Measurements from ENCODE around the gene GPC1.

The GPC1 gene

DNA sequence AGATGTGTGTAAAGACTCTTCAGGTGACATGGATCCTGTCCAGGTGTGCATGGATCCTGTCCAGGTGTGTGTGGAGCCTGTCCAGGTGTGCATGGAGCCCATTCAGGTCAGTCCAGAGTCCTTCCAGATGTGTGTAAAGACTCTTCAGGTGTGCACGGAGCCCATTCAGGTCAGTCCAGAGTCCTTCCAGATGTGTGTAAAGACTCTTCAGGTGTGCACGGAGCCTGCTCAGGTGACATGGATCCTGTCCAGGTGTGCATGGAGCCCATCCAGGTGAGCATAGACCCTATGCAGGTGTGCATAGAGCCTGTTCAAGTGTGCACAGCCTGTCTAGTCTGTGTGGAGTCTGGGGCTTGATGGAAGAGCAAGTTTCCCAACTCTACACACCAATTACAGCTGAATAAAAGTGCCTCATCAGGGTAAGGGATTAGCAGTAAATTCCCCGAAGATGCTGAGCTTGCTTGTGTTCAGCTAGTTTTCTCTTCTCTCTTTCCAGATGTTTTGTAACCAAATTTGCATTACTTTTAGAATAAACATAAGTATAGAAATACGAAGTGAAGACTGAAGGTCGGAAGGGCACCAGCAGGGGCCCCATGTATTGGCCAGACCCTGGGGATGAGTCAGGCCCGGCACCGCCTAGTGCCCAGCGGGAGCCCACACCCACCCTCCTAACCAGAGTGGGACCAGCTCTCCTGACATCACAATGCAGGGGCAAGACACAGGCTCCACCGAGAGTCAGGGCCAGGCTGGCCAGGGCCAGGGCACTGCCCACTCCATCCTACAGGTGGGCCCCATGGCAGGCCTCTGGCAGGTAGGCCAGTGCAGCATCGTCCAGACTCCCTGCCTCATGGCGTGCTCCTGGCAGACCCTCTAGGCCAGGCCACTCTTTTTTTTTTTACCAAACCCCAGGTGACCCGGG is 38.6 kb upstream of the GPC1 start:
- DNase-seq (ENCODE audit: low spot score) = peak; percentile 9

DNA sequence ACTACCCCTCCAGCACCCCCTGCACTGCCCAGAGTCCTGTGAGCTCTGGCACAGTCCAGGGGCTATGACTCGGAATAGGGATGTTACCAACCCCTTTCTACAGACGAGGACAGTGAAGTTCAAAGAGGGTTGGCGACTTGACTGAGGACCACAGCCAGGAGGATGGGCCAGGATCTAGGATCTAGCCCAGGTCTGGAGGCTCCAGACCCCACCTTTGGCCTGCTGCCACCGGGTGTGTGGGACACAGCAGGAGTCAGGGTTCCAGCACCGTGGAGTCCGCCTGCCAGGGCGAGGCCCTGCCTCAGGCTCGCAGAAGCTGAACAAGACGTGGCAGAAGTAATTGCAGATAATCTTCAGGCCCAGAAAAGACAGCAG is 37.9 kb upstream of the GPC1 start:
- DNase-seq (ENCODE audit: low spot score) = peak; percentile 13

DNA sequence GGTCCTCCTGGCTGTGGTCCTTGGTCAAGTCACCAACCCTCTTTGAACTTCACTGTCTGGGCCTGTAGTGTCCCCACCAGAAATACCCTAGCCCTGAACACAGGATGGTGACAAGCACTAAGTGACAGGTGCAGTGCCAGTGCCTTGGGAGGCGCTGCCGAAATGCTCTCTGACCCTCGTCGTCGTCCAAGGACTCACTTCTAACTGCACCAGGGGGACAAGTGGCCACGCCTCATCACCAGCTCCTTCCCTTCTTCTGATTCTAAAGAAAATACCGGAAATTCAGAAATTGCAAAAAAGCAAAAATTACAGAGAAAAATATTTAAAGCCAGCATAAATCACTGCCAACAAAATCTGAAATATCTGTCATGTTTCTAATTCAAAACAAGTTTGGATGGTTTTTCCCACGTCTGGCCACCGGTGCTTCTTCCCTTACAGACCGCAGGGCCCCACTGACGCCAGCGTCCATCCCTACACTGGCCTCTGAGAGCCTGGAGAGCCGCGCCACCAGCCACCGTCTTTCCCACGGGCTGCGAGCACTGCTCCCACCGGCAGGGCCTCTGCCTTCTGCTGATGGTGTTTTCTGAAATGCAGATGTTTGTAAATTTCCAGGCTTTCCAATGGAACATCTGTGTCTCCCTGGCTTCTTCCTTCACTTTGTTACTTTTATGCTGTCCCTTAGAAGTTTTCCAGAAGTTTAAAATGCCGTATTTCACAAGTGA is 37.4 kb upstream of the GPC1 start:
- DNase-seq (ENCODE audit: low spot score) = peak; percentile 16

DNA sequence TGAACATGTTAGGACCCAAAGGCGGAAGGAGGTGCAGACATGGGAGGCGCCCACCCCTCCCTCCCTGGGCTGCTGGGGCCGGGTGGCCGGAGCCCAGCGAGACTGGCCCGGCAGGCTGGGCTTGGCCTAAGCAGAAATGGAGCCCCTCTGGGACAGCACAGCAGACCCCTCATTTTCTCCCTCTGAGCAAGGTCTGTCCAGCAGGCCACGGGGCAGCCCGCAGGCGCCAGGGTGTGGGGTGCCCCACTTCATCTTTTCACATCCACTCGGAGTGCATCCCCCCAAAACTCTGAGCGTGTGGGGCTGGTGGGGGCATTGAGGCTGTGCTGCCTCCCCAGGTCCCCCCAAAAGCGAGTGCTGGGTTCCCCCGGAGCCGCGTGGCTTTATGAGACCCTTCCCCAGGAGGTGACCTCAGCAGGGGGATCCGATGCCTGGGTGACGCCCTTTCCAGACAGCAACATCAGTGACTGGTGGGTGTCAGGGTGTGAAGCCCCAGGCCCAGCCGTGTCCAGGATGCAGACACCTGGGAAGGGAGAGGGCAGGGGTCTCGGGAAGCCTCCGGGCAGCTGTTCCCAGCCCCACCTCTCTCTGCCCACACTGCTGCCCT is 36.7 kb upstream of the GPC1 start:
- peak; percentile 17 for DNase-seq (ENCODE audit: low spot score)

DNA sequence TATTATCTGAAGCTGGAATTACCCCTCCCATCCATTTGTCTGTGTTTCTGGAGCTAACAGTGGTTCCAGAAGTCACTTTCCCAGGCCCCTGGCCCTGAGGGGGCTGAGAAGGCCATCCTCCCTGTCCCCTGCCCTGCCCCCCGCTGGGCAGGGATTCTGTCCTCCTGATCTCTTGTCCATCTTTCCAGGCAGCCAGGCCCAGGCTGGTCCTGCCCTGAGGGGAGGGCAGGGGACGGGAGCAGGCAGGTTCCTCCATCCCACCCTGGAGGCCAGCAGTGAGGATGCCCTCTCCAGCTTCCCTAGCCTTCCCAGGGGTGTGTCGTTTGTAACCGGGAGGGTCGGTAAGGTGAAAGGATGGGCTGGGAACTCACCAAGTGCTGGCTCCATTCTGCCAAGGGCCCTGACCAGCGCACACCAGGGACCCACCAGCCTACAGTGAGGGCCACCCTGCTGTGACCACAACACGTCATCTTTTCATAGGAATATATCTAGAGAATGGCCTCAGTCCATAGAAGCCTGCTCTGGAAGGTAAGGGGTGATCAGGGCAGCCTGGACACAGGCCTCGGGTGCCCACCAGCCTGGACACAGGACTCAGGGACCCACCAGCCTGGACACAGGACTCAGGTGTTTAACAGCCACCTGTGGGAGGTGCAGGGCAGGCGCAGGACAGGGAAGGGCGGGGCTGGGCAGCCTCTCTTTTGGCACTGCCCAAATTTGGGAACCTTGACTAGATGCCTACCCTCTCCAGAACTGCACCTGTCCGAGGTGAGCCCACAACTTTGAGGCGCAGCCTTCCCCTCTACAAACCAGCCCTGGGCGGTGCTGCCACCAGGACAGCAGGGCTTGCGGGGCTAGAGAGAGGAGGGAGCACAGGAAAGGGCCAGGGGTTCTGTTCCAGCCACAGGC is 35.8 kb upstream of the GPC1 start:
- peak; percentile 14 for DNase-seq (ENCODE audit: low spot score)

DNA sequence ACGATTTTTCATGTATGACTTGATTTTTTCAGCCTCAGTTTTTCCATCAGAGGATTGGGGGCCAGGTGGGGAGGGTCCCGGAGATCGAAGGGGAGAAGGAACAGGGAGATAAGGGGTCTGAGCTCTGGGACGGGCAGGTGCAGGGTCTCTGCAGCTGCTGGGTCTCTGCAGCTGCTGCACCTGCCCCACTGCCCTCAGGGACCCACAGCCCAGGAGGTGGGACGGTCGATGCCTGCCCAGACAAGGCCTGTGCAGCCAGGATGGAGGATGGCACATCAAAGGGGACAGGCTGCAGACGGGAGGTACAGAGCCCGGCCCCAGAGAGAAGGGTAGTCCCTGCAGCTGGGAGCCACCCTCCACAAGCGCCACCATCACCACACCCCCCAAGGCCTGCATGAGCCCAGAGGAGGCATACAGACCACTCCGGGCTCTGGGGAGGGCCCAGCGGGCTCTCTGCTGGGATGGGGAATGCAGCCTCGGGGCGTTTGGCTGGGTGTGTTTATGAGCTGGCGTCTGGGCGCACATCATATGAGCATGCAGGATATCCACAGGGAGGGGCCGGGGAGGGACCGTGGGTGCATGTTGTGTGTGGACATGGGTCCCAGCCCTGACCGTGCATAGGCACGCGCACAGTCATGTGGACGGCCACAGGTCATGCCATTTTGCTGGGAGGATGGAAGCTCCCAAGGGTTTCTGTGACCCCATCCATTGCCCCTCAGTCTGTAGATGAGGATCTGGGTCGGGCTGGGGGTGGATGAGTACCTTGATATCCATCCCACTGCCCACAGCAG is 34.9 kb upstream of the GPC1 start:
- DNase-seq (ENCODE audit: low spot score) = peak; percentile 14

DNA sequence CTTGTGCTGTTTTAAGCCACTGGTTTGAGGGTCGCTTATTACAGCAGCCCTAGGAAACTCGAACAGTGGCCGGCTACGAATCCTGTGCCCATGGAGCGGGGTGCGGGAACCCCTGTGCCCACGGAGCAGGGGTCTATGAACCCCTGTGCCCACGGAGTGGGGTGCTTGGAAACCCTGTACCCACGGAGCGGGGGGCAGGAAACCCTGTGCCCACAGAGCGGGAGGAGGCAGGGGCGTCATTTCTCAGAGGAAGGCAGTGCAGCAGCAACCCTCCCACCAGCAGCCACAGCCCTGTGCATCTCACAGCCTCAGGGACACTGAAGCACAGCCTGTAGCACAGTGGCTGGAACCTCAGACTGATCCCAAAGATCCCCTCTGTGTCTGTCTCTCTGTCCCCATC is 34.2 kb upstream of the GPC1 start:
- DNase-seq (ENCODE audit: low spot score) = peak; percentile 15

DNA sequence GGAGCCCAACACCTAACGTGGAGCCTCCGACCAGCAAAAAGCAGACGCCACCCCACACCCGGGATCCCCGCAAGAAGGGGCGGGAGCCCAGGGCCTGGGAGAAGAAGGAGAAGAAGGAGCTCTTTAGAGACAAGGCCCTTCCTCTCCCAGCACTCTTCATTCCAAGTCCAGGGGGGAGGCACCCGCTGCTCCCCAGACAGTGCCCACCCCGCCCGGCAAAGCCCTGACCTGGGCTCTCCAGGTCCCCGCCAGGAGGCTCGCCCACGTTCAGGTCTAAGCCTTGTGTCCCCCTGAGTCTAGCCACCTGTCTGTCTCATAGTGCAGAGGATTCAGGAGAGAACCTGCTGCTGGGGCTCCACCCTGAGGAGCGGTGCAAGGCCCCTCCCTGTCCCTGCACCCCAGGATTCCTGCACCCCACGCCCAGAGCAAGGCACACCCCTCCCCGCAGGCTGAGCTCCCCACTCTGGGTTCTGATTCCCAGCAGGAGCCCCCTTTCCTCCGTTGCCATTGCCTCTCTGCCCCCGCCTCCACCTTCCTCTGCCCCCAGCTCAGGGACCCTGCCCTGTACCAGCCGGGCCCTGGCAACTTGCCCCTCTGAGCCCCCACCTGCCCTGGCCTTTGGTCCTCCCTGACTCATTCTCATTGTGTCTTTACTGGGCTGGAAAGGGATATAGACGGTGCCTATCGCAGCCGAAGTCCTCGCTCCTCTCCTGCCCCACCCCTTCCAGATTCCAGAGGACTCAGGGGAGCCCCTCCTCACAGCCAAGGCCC is 33.5 kb upstream of the GPC1 start:
- DNase-seq (ENCODE audit: low spot score) = peak; percentile 8

DNA sequence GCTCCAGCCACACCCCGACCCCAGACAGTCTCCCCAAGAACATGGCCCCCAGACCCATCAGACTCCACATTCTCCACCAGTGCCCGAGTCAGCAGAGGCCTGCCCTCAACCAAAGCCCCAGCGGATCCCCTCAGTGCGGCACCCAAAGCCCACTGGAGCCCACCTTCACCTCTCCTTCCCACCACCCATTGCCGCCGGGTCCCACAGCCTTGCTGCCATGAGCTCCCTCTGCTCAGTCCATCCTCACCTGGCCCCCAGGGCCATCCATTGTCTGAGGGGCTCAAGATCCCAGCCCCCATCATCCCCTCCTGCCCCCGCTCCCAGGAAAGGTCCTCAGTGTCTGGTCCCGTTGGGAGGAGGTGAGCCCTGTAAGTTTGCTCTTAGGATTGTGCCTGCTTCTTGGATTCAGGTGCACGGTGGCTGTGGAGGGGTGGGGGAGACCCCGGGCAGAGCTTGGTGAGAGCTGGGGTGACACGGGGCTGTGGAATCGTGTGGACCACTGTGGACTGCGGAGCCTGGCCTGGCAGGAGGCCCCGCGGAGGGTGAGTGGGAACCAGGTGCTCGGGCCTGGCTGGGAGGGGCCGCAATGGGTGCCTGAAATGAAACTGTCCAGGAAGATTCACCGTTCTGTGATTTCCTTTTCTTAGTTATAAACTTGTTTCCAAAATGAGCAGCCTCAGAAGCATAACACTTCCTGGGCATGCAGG is 32.7 kb upstream of the GPC1 start:
- DNase-seq (ENCODE audit: low spot score) = peak; percentile 11

DNA sequence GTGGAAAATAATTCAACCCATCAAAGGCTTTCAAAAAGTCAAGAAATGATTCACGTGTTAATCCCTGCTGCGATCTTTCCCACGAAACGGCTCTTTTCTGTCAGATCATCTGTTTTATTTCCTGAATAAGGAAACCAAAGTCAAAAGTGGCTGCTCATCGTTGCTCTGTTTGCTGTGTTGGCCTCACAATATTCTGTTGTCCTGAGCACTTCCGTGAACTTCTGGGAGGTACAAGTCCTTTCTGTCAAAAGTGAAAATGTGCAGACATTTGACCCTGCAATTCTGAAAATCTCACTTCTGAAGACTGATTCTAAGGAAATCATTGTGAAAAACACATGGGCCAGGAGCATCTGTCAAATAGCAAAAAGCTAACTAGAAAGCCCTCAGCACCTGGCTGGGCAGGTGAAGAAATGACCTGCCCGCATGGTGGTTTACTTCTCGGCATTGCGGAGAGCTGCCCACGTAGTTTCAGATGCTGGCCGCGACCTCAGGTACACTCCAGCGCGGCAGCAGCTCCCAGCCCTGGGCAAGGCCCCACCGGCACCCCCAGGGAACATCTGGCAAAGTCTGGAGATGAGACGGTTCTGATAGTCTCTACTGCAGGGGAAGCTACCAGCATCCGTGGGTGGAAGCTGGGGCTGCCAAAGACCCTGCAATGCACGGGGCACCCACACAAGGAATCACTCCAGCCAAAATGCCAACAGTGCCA is 31.9 kb upstream of the GPC1 start:
- peak; percentile 9 for DNase-seq (ENCODE audit: low spot score)

DNA sequence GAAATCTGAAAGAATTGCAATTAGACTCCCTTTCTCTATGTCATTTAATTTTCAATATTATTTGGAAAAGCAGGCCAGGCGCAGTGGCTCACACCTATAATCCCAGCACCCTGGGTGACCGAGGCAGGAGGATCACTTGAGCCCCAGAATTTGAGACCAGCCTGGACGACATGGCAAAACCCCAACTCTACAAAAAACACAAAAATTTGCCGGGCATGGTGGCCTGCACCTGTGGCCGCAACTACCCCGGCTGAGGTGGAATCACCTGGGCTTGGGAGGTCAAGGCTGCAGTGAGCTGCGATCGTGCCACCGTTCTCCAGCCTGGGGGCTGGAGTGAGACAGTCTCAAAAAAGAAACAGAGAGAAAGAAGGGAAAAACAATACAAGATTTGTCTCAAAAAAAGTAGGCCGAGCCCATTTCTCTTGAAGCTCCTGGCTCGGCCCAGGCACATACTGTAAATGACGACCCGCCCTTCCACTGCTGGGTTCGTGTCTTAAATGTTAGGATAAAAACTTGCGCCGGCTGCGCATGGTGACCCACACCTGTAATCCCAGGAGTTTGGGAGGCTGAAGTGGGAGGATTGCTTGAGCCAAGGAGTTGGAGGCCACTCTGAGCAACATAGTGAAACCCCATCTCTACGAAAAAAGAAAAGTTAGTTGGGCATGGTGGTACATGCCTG is 31.1 kb upstream of the GPC1 start:
- DNase-seq (ENCODE audit: low spot score) = no peak

DNA sequence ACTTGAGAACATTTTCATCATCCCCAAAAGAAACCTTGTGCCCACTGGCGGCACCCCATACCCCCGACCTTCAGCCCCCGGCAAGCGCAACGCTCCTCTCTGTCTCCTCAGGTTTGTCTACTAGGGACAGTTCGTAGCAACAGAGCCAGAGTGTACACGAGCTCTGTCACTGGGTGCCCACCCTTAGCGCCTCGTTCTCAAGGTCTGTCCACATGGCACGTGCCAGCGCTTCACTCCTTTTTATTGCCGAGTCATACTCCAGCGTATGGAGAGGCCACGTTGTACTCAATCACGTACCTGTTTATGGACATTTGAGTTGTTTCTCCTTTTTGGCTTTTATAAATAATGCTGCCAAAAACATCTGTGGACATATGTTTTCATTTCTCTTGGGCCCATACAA is 30.3 kb upstream of the GPC1 start:
- peak; percentile 6 for DNase-seq (ENCODE audit: low spot score)

DNA sequence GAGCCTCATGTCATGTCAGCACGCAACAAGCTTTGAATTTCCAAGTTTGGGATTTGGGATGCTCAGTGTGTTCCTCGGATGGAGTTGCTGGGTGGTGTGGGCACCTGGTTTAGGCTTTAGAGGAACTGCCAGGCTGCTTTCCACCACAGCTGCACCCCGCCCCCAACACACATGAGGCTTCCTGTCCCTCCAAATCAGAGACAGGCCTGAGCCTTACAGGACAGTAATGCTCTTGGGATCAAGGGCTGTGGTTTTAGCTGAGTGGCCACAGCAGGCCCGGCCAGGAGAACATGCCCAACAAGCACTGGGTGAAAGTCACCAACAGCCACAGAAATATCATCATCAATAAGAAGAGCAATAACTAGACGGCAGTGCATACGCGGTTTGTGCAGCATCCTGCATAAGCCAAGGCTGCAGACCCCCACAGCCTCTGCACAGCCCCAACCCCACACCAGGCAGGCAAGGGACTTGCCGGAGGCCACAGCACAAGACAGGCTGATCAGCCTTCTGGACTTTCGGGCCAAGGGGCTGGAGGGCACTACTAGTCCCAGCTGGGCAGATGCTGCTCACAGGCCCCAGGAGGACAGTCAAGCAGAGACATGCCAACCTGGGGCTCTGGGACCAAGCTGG is 29.7 kb upstream of the GPC1 start:
- DNase-seq (ENCODE audit: low spot score) = no peak

DNA sequence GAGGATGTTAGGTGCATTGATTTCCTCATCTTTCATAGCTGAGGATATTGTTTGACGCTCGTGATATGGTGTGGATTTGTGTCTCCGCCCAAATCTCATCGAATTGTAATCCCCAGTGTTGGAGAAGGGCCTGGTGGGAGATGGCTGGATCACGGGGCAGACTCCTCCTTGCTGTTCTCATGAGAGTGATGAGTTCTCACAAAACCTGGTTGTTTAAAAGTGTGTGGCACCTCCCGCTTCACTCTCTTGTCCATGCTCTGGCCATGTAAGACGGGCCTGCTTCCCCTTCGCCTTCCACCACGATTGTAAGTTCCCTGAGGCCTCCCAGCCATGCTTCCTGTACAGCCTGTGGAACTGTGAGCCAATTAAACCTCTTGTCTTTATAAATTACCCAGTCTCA is 28.4 kb upstream of the GPC1 start:
- no peak for DNase-seq (ENCODE audit: low spot score)

DNA sequence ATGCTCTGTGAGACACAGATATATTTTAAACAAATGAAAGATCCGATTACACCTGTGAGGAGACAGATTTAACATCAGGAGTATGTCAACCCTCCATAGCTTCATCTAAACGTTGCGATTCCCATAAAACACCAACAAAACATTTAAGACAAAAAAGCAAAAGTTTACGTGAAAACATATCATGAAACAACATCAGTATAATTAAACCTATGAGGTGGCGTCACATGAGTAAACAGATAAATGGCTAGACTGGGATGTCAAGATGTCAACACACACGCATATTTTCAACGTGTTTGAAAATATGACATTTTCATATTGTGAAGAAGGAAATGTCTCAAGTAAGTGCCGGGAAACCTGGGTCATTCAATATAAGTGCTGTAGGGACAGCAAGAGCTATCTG is 25.5 kb upstream of the GPC1 start:
- no peak for DNase-seq (ENCODE audit: low spot score)

DNA sequence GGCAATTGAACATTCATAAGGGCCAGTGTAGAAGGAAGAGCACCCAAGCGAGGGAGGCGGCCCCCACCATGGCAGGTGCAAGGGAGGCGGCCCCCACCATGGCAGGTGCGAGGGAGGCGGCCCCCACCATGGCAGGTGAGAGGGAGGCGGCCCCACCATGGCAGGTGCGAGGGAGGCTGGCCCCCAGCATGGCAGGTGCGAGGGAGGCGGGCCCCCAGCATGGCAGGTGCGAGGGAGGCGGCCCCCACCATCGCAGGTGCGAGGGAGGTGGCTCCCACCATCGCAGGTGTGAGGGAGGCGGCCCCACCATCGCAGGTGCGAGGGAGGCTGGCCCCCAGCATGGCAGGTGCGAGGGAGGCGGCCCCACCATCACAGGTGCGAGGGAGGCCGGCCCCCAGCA is 24.7 kb upstream of the GPC1 start:
- DNase-seq (ENCODE audit: low spot score) = no peak

DNA sequence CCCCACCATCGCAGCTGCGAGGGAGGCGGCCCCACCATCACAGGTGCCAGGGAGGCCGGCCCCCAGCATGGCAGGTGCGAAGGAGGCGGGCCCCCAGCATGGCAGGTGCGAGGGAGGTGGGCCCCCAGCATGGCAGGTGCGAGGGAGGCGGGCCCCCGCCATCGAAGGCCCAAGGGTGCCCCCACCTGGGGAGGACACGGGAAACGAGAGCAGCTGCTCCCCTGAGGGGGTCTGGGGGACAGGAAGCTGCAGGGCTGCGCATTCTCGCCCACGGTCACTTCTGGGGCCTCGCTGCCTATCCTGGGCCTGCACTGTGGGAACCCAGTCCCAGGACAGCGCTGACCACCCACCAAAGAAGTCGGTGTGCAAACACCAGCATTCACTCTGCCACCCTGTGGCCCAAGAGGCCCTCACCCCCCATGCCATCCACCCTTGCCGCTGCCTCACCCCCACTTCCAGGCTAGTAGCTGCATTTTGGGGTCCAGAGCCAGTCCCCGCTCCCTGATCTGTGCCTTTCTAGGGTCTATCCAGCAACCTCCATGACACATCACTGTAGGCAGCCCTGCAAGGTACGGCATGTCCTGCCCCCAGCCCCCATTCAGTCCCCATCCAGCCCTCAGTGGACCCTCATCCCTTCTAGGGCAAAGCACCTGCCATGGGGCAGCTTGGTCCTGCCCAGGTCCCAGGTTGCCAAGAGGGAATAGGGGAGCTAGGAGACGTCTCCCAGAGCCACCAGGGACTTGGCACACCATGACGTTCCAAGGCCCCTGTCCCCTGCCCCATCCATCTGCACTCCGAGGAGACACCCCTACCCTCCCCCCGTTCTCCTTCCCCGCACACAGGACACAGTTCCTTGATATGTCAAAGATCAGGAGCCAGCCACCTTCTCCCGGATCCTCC is 24.0 kb upstream of the GPC1 start:
- DNase-seq (ENCODE audit: low spot score) = no peak
